MM.1S (cell line): ENCODE data around the gene RPL35.

Experiments used
- DNase-seq: peaks from one replicate; pipeline ENCODE4 v3.0.0-alpha.2; 2015
- H2AFZ ChIP-seq: fragments of 300-600 bp; sonication (generic); 2 replicates; pipeline ENCODE4 v1.6.0; 2016; ENCODE audit warnings: antibody characterized with exemption, low read length
- H3F3A ChIP-seq: fragments of 300-600 bp; sonication (generic); 2 replicates; pipeline ENCODE4 v1.6.1; 2016; ENCODE audit warnings: mild to moderate bottlenecking, antibody characterized with exemption, low read length, moderate library complexity, mixed read lengths; ENCODE audit not compliant: insufficient read depth
- H3K27ac ChIP-seq: fragments of 300-600 bp; sonication (generic); 2 replicates; pipeline ENCODE4 v1.5.1; 2016; ENCODE audit warnings: mild to moderate bottlenecking, low read length
- H3K27me3 ChIP-seq: fragments of 300-600 bp; sonication (generic); replicated peaks from 2 replicates; pipeline ENCODE4 v1.6.0; 2016; ENCODE audit warnings: low read length; ENCODE audit not compliant: insufficient read depth
- H3K36me3 ChIP-seq: fragments of 300-600 bp; sonication (generic); replicated peaks from 2 replicates; pipeline ENCODE4 v1.6.1; 2016; ENCODE audit warnings: mild to moderate bottlenecking, low read length, mixed read lengths; ENCODE audit not compliant: insufficient read depth
- H3K4me1 ChIP-seq: fragments of 300-600 bp; sonication (generic); 2 replicates; pipeline ENCODE4 v1.6.1; 2016; ENCODE audit warnings: low read length, mixed read lengths
- H3K4me2 ChIP-seq: fragments of 300-600 bp; sonication (generic); 2 replicates; pipeline ENCODE4 v1.6.0; 2016; ENCODE audit warnings: low read depth, low read length
- H3K4me3 ChIP-seq: fragments of 300-600 bp; sonication (generic); 2 replicates; pipeline ENCODE4 v1.5.1; 2016; ENCODE audit warnings: low read length, mixed read lengths
- H3K79me2 ChIP-seq: fragments of 300-600 bp; sonication (generic); 2 replicates; pipeline ENCODE4 v1.6.1; 2016; ENCODE audit warnings: mixed run types, low read length, mixed read lengths
- H3K9ac ChIP-seq: fragments of 300-600 bp; sonication (generic); 2 replicates; pipeline ENCODE4 v1.6.1; 2016; ENCODE audit warnings: low read length, mixed read lengths
- H3K9me2 ChIP-seq: fragments of 300-600 bp; sonication (generic); replicated peaks from 2 replicates; pipeline ENCODE4 v1.6.1; 2016; ENCODE audit warnings: mild to moderate bottlenecking, low read length, mixed read lengths; ENCODE audit not compliant: insufficient read depth
- H3K9me3 ChIP-seq: fragments of 300-600 bp; sonication (generic); replicated peaks from 2 replicates; pipeline ENCODE4 v1.6.1; 2016; ENCODE audit warnings: mild to moderate bottlenecking, low read length, mixed read lengths; ENCODE audit not compliant: insufficient read depth
- H4K20me1 ChIP-seq: fragments of 300-600 bp; sonication (generic); 2 replicates; pipeline ENCODE4 v1.6.1; 2016; ENCODE audit warnings: mild to moderate bottlenecking, low read length, moderate library complexity, mixed read lengths; ENCODE audit not compliant: insufficient read depth
- CTCF ChIP-seq: fragments of 300-600 bp; sonication (generic); IDR thresholded peaks from 2 replicates; pipeline ENCODE4 v1.5.1; 2016; ENCODE audit warnings: antibody characterized with exemption, low read length, mixed read lengths
- EZH2 ChIP-seq: fragments of 300-600 bp; sonication (generic); optimal IDR thresholded peaks from 2 replicates; pipeline ENCODE3; 2017; ENCODE audit warnings: low read depth, mild to moderate bottlenecking, antibody characterized with exemption, low read length, mixed read lengths
- EZH2phosphoT487 ChIP-seq: fragments of 300-600 bp; sonication (generic); IDR thresholded peaks from 2 replicates; pipeline ENCODE4 v1.6.1; 2018; ENCODE audit warnings: antibody characterized with exemption, low read length

Gene RPL35

GRCh38 chr9:124844291-124844690, 17.5 kb downstream of the RPL35 start:
- no peaks in the 10 kb centered on the region for H3K36me3 ChIP-seq
- no peaks in the 10 kb centered on the region for H3K9me2 ChIP-seq
- no peaks in the 10 kb centered on the region for H3K4me1 ChIP-seq
- H3F3A ChIP-seq: no peaks in the 10 kb centered on the region
- H3K9me3 ChIP-seq: no peaks in the 10 kb centered on the region
- DNase-seq: no peak
- no peak overlapping the region for H3K9ac ChIP-seq
- H3K4me2 ChIP-seq: no peak overlapping the region
- no peaks in the 10 kb centered on the region for H3K27me3 ChIP-seq
- no peak overlapping the region for H3K27ac ChIP-seq
- H4K20me1 ChIP-seq: no peaks in the 10 kb centered on the region
- no peaks in the 10 kb centered on the region for H3K79me2 ChIP-seq
- H2AFZ ChIP-seq: no peak overlapping the region
- no peak overlapping the region for H3K4me3 ChIP-seq
- TF ChIP-seq EZH2: no peak
- TF ChIP-seq CTCF: no peak
- no peak for TF ChIP-seq EZH2phosphoT487

- Histone ChIP-seq H4K20me1 (no peaks in the 10 kb centered on the region), H3F3A (no peaks in the 10 kb centered on the region), H3K27me3 (no peaks in the 10 kb centered on the region), H2AFZ (no peak overlapping the region), H3K4me1 (no peaks in the 10 kb centered on the region), H3K27ac (no peak overlapping the region), H3K4me2 (no peak overlapping the region), H3K36me3 (no peaks in the 10 kb centered on the region), H3K9me3 (no peaks in the 10 kb centered on the region), H3K79me2 (no peaks in the 10 kb centered on the region), H3K4me3 (no peak overlapping the region), H3K9me2 (no peaks in the 10 kb centered on the region), H3K9ac (no peak overlapping the region)
- DNase-seq: no peak
- no peak for TF ChIP-seq EZH2
- TF ChIP-seq EZH2phosphoT487: no peak
- no peak for TF ChIP-seq CTCF
These were observed 18.2 kb downstream of the RPL35 start for GRCh38 chr9:124843456-124844034.

GRCh38 chr9:124841075-124841821, 20.5 kb downstream of the RPL35 start:
- no peaks in the 10 kb centered on the region for H3F3A ChIP-seq
- no peaks in the 10 kb centered on the region for H3K4me1 ChIP-seq
- TF ChIP-seq EZH2 (no peak), CTCF (no peak), EZH2phosphoT487 (no peak)
- H3K9ac ChIP-seq: no peak overlapping the region
- no peak overlapping the region for H3K4me3 ChIP-seq
- no peak for DNase-seq
- H3K79me2 ChIP-seq: no peaks in the 10 kb centered on the region
- no peak overlapping the region for H3K27ac ChIP-seq
- H3K4me2 ChIP-seq: no peak overlapping the region
- no peak overlapping the region for H2AFZ ChIP-seq
- H3K27me3 ChIP-seq: no peaks in the 10 kb centered on the region
- no peaks in the 10 kb centered on the region for H3K9me2 ChIP-seq
- no peaks in the 10 kb centered on the region for H3K9me3 ChIP-seq
- H3K36me3 ChIP-seq: no peaks in the 10 kb centered on the region
- H4K20me1 ChIP-seq: no peaks in the 10 kb centered on the region
